ENCODE measurements around the gene KCTD3. TPM values are rescaled to one million over a fixed set of nuclear protein-coding genes. Genes with fewer than 3 reads are reported as not detected.

KCTD3 gene
- total and polyA plus RNA-seq, 2 donors from 2014 or later, result 20.3 to 41.6 TPM

DNA sequence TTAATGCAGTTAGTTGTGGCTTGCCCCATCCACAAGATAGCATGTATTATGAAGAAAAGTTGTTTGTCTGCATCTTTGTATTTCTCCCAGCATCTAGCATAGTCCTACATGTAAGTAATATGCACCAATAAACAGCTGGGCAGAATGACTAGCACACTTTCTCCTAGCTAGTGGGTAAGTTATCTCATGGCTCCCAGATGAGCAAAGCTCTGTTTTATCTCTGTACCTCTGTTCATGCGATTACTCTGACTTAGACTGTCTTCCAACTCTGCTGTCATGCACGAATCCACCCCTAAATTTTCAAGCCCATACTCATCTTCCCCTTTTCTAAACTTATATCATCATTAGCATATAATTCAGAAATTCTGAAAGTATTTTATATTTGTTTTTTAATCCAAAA, 37.5 kb upstream of the KCTD3 start:
- H3K9ac ChIP-seq (ENCODE audit: low read length in 3 of 3), result no peak overlapping the region
- no peak overlapping the region for H3K27ac ChIP-seq (ENCODE audit: low read depth in 2 of 2, low read length in 2 of 2)
- H3K4me1 ChIP-seq (ENCODE audit: control insufficient read depth in 2 of 3, insufficient read depth in 2 of 3, low read depth in 1 of 3, low read length in 3 of 3), result no peaks in the 10 kb centered on the region
- intact Hi-C loops (cut with DNase I), result no loop called here
- H3K27me3 ChIP-seq (ENCODE audit: control insufficient read depth, insufficient read depth, low read length), result no peaks in the 10 kb centered on the region
- H3K4me3 ChIP-seq (ENCODE audit: low read length in 3 of 3), result no peak overlapping the region
- TF ChIP-seq, protein P1, sequence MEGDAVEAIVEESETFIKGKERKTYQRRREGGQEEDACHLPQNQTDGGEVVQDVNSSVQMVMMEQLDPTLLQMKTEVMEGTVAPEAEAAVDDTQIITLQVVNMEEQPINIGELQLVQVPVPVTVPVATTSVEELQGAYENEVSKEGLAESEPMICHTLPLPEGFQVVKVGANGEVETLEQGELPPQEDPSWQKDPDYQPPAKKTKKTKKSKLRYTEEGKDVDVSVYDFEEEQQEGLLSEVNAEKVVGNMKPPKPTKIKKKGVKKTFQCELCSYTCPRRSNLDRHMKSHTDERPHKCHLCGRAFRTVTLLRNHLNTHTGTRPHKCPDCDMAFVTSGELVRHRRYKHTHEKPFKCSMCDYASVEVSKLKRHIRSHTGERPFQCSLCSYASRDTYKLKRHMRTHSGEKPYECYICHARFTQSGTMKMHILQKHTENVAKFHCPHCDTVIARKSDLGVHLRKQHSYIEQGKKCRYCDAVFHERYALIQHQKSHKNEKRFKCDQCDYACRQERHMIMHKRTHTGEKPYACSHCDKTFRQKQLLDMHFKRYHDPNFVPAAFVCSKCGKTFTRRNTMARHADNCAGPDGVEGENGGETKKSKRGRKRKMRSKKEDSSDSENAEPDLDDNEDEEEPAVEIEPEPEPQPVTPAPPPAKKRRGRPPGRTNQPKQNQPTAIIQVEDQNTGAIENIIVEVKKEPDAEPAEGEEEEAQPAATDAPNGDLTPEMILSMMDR (IDR thresholded peaks at IDR 0.05; ENCODE audit: borderline replicate concordance, extremely low read depth, insufficient read depth), result no peak
- H3K36me3 ChIP-seq (ENCODE audit: control insufficient read depth in 2 of 3, insufficient read depth in 3 of 3, low read length in 3 of 3), result no peaks in the 10 kb centered on the region
- no peaks in the 10 kb centered on the region for H3K9me3 ChIP-seq (ENCODE audit: control insufficient read depth in 2 of 3, insufficient read depth in 1 of 3, low read length in 3 of 3)
- DNase-seq (no peak), FAIRE-seq (no peak)

GRCh38 chr1:215530401-215530984, 36.6 kb upstream of the KCTD3 start:
- H3K4me1 ChIP-seq (ENCODE audit: control insufficient read depth in 2 of 3, insufficient read depth in 2 of 3, low read depth in 1 of 3, low read length in 3 of 3), result no peaks in the 10 kb centered on the region
- intact Hi-C loops (cut with DNase I), result no loop called here
- TF ChIP-seq, protein P1 (IDR thresholded peaks at IDR 0.05; ENCODE audit: borderline replicate concordance, extremely low read depth, insufficient read depth), result no peak
- DNase-seq (no peak), FAIRE-seq (no peak)
- H3K9me3 ChIP-seq (ENCODE audit: control insufficient read depth in 2 of 3, insufficient read depth in 1 of 3, low read length in 3 of 3), result no peaks in the 10 kb centered on the region
- no peaks in the 10 kb centered on the region for H3K27me3 ChIP-seq (ENCODE audit: control insufficient read depth, insufficient read depth, low read length)
- no peaks in the 10 kb centered on the region for H3K36me3 ChIP-seq (ENCODE audit: control insufficient read depth in 2 of 3, insufficient read depth in 3 of 3, low read length in 3 of 3)
- no peak overlapping the region for H3K9ac ChIP-seq (ENCODE audit: low read length in 3 of 3)
- H3K27ac ChIP-seq (ENCODE audit: low read depth in 2 of 2, low read length in 2 of 2), result no peak overlapping the region
- H3K4me3 ChIP-seq (ENCODE audit: low read length in 3 of 3), result no peak overlapping the region

DNA sequence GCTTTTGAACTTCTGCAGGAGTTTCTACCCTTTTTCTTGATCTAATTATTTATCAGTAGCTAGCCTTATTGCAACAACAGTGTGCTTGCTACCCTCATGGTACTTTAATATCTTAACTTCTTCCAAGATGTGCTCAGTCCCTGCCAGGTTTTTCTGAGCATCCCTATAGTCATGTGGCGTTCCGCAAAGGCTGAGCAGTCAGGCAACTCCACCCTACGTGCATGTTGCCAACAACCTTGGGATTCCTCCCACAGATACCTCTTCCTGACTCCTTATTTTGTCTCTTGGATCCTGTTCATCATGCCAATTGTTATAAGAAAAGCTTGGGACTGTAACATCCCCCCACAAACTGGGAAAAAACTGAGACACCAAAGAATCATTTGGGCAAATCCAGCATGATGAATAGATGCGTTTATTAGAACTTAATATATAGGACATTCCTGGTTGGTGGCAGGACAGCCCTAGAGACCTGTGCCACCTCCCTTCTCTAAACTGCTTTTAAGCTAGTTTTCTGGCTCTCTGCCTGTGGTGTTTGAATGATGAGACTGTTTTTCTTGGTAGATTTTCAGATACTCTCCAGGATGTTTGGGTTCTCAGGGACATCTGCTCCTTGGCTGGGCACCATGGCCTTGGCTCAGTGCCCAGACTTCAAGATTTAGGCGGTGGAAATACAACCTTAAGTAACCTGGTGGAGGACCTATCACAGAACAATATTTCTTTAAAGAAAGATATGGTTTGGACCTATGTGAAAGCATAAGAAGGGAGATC, 27.1 kb upstream of the KCTD3 start:
- DNase-seq (no peak), FAIRE-seq (no peak)
- Histone ChIP-seq H3K9me3 (ENCODE audit: control insufficient read depth in 2 of 3, insufficient read depth in 1 of 3, low read length in 3 of 3) (peaks cover 0 to 11% (median 7%) of the 10 kb centered on the region in 3 donors), H3K9ac (ENCODE audit: low read length in 3 of 3) (no peak overlapping the region), H3K4me1 (ENCODE audit: control insufficient read depth in 2 of 3, insufficient read depth in 2 of 3, low read depth in 1 of 3, low read length in 3 of 3) (no peaks in the 10 kb centered on the region), H3K4me3 (ENCODE audit: low read length in 3 of 3) (no peak overlapping the region), H3K27me3 (ENCODE audit: control insufficient read depth, insufficient read depth, low read length) (no peaks in the 10 kb centered on the region), H3K36me3 (ENCODE audit: control insufficient read depth in 2 of 3, insufficient read depth in 3 of 3, low read length in 3 of 3) (no peaks in the 10 kb centered on the region), H3K27ac (ENCODE audit: low read depth in 2 of 2, low read length in 2 of 2) (no peak overlapping the region)
- intact Hi-C loops (cut with DNase I), result no loop called here
- TF ChIP-seq, protein P1 (IDR thresholded peaks at IDR 0.05; ENCODE audit: borderline replicate concordance, extremely low read depth, insufficient read depth), result no peak

Data from kidney (tissue), 14 donors.